Measurements from ENCODE around the gene HMOX2.

The HMOX2 gene

GRCh38 chr16:4523686-4524085 is 47.5 kb downstream of the HMOX2 start:
- no peak for TF ChIP-seq EZH2 (IDR thresholded peaks at IDR 0.05; ENCODE audit: borderline replicate concordance, low read length)
- TF ChIP-seq, protein P1, sequence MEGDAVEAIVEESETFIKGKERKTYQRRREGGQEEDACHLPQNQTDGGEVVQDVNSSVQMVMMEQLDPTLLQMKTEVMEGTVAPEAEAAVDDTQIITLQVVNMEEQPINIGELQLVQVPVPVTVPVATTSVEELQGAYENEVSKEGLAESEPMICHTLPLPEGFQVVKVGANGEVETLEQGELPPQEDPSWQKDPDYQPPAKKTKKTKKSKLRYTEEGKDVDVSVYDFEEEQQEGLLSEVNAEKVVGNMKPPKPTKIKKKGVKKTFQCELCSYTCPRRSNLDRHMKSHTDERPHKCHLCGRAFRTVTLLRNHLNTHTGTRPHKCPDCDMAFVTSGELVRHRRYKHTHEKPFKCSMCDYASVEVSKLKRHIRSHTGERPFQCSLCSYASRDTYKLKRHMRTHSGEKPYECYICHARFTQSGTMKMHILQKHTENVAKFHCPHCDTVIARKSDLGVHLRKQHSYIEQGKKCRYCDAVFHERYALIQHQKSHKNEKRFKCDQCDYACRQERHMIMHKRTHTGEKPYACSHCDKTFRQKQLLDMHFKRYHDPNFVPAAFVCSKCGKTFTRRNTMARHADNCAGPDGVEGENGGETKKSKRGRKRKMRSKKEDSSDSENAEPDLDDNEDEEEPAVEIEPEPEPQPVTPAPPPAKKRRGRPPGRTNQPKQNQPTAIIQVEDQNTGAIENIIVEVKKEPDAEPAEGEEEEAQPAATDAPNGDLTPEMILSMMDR (IDR thresholded peaks at IDR 0.05; ENCODE audit: low read length) = no peak
- H3K27me3 ChIP-seq (ENCODE audit: insufficient read depth, low read length) = no peaks in the 10 kb centered on the region
- H3K27ac ChIP-seq (ENCODE audit: low read depth, low read length, poor library complexity, severe bottlenecking) = no peak overlapping the region
- no peak overlapping the region for H3K4me3 ChIP-seq (ENCODE audit: low read depth, low read length, poor library complexity, severe bottlenecking)
- H4K20me1 ChIP-seq (ENCODE audit: insufficient read depth, low read length) = no peaks in the 10 kb centered on the region
- H3K79me2 ChIP-seq (ENCODE audit: insufficient read depth, low read length) = no peaks in the 10 kb centered on the region
- H3F3A ChIP-seq (ENCODE audit: insufficient read depth, low read length) = no peaks in the 10 kb centered on the region
- H3K4me2 ChIP-seq (ENCODE audit: low read length) = no peak overlapping the region
- peaks cover 13% of the 10 kb centered on the region for H3K4me1 ChIP-seq (ENCODE audit: insufficient read depth, low read length, severe bottlenecking)
- H3K9me3 ChIP-seq (ENCODE audit: low read length) = no peaks in the 10 kb centered on the region
- no peaks in the 10 kb centered on the region for H3K36me3 ChIP-seq (ENCODE audit: insufficient read depth, low read length)
- H2AFZ ChIP-seq (ENCODE audit: low read length) = no peak overlapping the region
- H3K9me2 ChIP-seq (ENCODE audit: low read depth, low read length) = no peaks in the 10 kb centered on the region
- no peak overlapping the region for H3K9ac ChIP-seq (ENCODE audit: low read length)

GRCh38 chr16:4524571-4524970 is 48.4 kb downstream of the HMOX2 start:
- TF ChIP-seq, protein P1 (IDR thresholded peaks at IDR 0.05; ENCODE audit: low read length) = no peak
- no peak for TF ChIP-seq EZH2 (IDR thresholded peaks at IDR 0.05; ENCODE audit: borderline replicate concordance, low read length)
- Histone ChIP-seq H3K4me2 (ENCODE audit: low read length) (no peak overlapping the region), H3K4me1 (ENCODE audit: insufficient read depth, low read length, severe bottlenecking) (peaks cover 22% of the 10 kb centered on the region), H4K20me1 (ENCODE audit: insufficient read depth, low read length) (no peaks in the 10 kb centered on the region), H3F3A (ENCODE audit: insufficient read depth, low read length) (no peaks in the 10 kb centered on the region), H3K4me3 (ENCODE audit: low read depth, low read length, poor library complexity, severe bottlenecking) (no peak overlapping the region), H3K9me3 (ENCODE audit: low read length) (no peaks in the 10 kb centered on the region), H3K9me2 (ENCODE audit: low read depth, low read length) (no peaks in the 10 kb centered on the region), H3K27ac (ENCODE audit: low read depth, low read length, poor library complexity, severe bottlenecking) (no peak overlapping the region), H3K79me2 (ENCODE audit: insufficient read depth, low read length) (no peaks in the 10 kb centered on the region), H3K36me3 (ENCODE audit: insufficient read depth, low read length) (no peaks in the 10 kb centered on the region), H2AFZ (ENCODE audit: low read length) (no peak overlapping the region), H3K9ac (ENCODE audit: low read length) (no peak overlapping the region), H3K27me3 (ENCODE audit: insufficient read depth, low read length) (no peaks in the 10 kb centered on the region)

- H3K9me3 ChIP-seq (ENCODE audit: low read length) = no peaks in the 10 kb centered on the region
- no peaks in the 10 kb centered on the region for H4K20me1 ChIP-seq (ENCODE audit: insufficient read depth, low read length)
- H3K36me3 ChIP-seq (ENCODE audit: insufficient read depth, low read length) = no peaks in the 10 kb centered on the region
- H2AFZ ChIP-seq (ENCODE audit: low read length) = no peak overlapping the region
- H3K4me1 ChIP-seq (ENCODE audit: insufficient read depth, low read length, severe bottlenecking) = peaks cover 27% of the 10 kb centered on the region
- no peak overlapping the region for H3K4me3 ChIP-seq (ENCODE audit: low read depth, low read length, poor library complexity, severe bottlenecking)
- H3K79me2 ChIP-seq (ENCODE audit: insufficient read depth, low read length) = no peaks in the 10 kb centered on the region
- no peak overlapping the region for H3K4me2 ChIP-seq (ENCODE audit: low read length)
- TF ChIP-seq, protein P1 (IDR thresholded peaks at IDR 0.05; ENCODE audit: low read length) = no peak
- no peak for TF ChIP-seq EZH2 (IDR thresholded peaks at IDR 0.05; ENCODE audit: borderline replicate concordance, low read length)
- H3F3A ChIP-seq (ENCODE audit: insufficient read depth, low read length) = no peaks in the 10 kb centered on the region
- H3K9me2 ChIP-seq (ENCODE audit: low read depth, low read length) = no peaks in the 10 kb centered on the region
- H3K27ac ChIP-seq (ENCODE audit: low read depth, low read length, poor library complexity, severe bottlenecking) = no peak overlapping the region
- no peak overlapping the region for H3K9ac ChIP-seq (ENCODE audit: low read length)
- no peaks in the 10 kb centered on the region for H3K27me3 ChIP-seq (ENCODE audit: insufficient read depth, low read length)
Measured at GRCh38 chr16:4525069-4525468, 48.9 kb downstream of the HMOX2 start.
